Progenitor cell of endocrine pancreas (in vitro differentiated cells): ENCODE results near the gene UPF2. TPM values are rescaled to one million over a fixed set of nuclear protein-coding genes. Genes with fewer than 3 reads are reported as not detected.
"Not testable (repeated sequence)": the region's sequence is repeated elsewhere in the genome, so short reads cannot be mapped to it uniquely, and the experiment has no call there.

Experiments used
- DNase-seq: peaks from one replicate; pipeline ENCODE4 v3.0.0; 2021; ENCODE audit warnings: low spot score; ENCODE audit not compliant: unreplicated experiment
- H3K27ac Mint-ChIP-seq: 2 replicates; pipeline ENCODE4 v1.8.0; 2021; ENCODE audit warnings: mild to moderate bottlenecking, moderate library complexity, mixed read lengths
- H3K27me3 Mint-ChIP-seq: 2 replicates; pipeline ENCODE4 v1.8.0; 2021; ENCODE audit warnings: mixed read lengths
- H3K36me3 Mint-ChIP-seq: 2 replicates; pipeline ENCODE4 v1.8.0; 2022; ENCODE audit warnings: mixed read lengths; ENCODE audit not compliant: insufficient read depth
- H3K4me1 Mint-ChIP-seq: 2 replicates; pipeline ENCODE4 v1.8.0; 2021; ENCODE audit warnings: low read depth, mixed read lengths
- H3K4me3 Mint-ChIP-seq: 2 replicates; pipeline ENCODE4 v1.8.0; 2021; ENCODE audit warnings: low read depth, mild to moderate bottlenecking, moderate library complexity, mixed read lengths
- H3K9me3 Mint-ChIP-seq: 2 replicates; pipeline ENCODE4 v1.8.0; 2021; ENCODE audit warnings: low read depth, mixed read lengths
- CTCF ChIP-seq: fragments of 200-600 bp; sonication (generic); IDR thresholded peaks from one replicate; pipeline ENCODE4 v1.5.0; 2021; ENCODE audit warnings: antibody characterized with exemption, mild to moderate bottlenecking; ENCODE audit not compliant: unreplicated experiment
- total RNA-seq: library from RNA; stranded (reverse); gene quantifications from 2 replicates; pipeline ENCODE4 v1.2.1, GENCODE V29; 2021

Gene UPF2
- total RNA-seq, 1 donor from 2014 or later, result 31.0 TPM

GRCh38 chr10:11988924-11989323 lies 53.7 kb downstream of the UPF2 start:
- DNase-seq, result no peak
- TF ChIP-seq CTCF, result no peak
- Mint-ChIP-seq H3K36me3 (peaks cover 13% of the 10 kb centered on the region), H3K4me1 (peaks cover 7% of the 10 kb centered on the region), H3K27me3 (no peaks in the 10 kb centered on the region), H3K4me3 (no peak overlapping the region), H3K27ac (no peak overlapping the region), H3K9me3 (no peaks in the 10 kb centered on the region)

GRCh38 chr10:11986593-11987216 lies 55.9 kb downstream of the UPF2 start:
- peak overlapping the region; percentile 45 for H3K4me3 Mint-ChIP-seq

GRCh38 chr10:11982253-11982652 lies 60.4 kb downstream of the UPF2 start:
- peaks cover 9% of the 10 kb centered on the region for H3K4me1 Mint-ChIP-seq
- no peak overlapping the region for H3K27ac Mint-ChIP-seq
- no peaks in the 10 kb centered on the region for H3K9me3 Mint-ChIP-seq
- no peak for TF ChIP-seq CTCF
- no peak for DNase-seq
- H3K4me3 Mint-ChIP-seq, result no peak overlapping the region
- peaks cover 17% of the 10 kb centered on the region for H3K36me3 Mint-ChIP-seq
- H3K27me3 Mint-ChIP-seq, result no peaks in the 10 kb centered on the region

More at GRCh38 chr10:11986593-11987216, 55.9 kb downstream of the UPF2 start:
- TF ChIP-seq CTCF, result peak; percentile 96
- Mint-ChIP-seq H3K9me3 (no peaks in the 10 kb centered on the region), H3K27me3 (no peaks in the 10 kb centered on the region), H3K27ac (peak overlapping the region; percentile 96), H3K4me1 (peaks cover 7% of the 10 kb centered on the region), H3K36me3 (peaks cover 13% of the 10 kb centered on the region)
- DNase-seq, result peak; percentile 64

- Mint-ChIP-seq H3K27ac (no peak overlapping the region), H3K36me3 (peaks cover 31% of the 10 kb centered on the region), H3K4me3 (no peak overlapping the region), H3K27me3 (no peaks in the 10 kb centered on the region), H3K4me1 (peaks cover 2% of the 10 kb centered on the region), H3K9me3 (peaks cover 4% of the 10 kb centered on the region)
- no peak for DNase-seq
- no peak for TF ChIP-seq CTCF
Measured at GRCh38 chr10:11975795-11976194, 66.8 kb downstream of the UPF2 start.

- not testable (repeated sequence) for H3K27ac Mint-ChIP-seq, H3K27me3 Mint-ChIP-seq, H3K9me3 Mint-ChIP-seq, H3K4me3 Mint-ChIP-seq, H3K4me1 Mint-ChIP-seq, DNase-seq
- H3K36me3 Mint-ChIP-seq, result peaks cover 22% of the 10 kb centered on the region
Measured at GRCh38 chr10:11972523-11972922, 70.1 kb downstream of the UPF2 start.

- H3K4me3 Mint-ChIP-seq, result no peak overlapping the region
- H3K9me3 Mint-ChIP-seq, result no peaks in the 10 kb centered on the region
- H3K4me1 Mint-ChIP-seq, result peaks cover 1% of the 10 kb centered on the region
- DNase-seq, result no peak
- no peaks in the 10 kb centered on the region for H3K27me3 Mint-ChIP-seq
- no peak for TF ChIP-seq CTCF
- peaks cover 28% of the 10 kb centered on the region for H3K36me3 Mint-ChIP-seq
- no peak overlapping the region for H3K27ac Mint-ChIP-seq
Measured at GRCh38 chr10:11962176-11962575, 80.4 kb downstream of the UPF2 start.
